ENCODE measurements around the gene SH3RF1. TPM values are rescaled to one million over a fixed set of nuclear protein-coding genes. Genes with fewer than 3 reads are reported as not detected.

SH3RF1 gene
- total RNA-seq, 2 experiments from 2014 or later, result 0.19 to 0.24 TPM

- Mint-ChIP-seq H3K4me3 (no peak overlapping the region), H3K4me1 (ENCODE audit: low read depth) (no peaks in the 10 kb centered on the region), H3K27me3 (peaks cover 3% of the 10 kb centered on the region), H3K36me3 (no peaks in the 10 kb centered on the region), H3K27ac (no peak overlapping the region), H3K9me3 (no peaks in the 10 kb centered on the region)
- no peak for DNase-seq
- intact Hi-C loops (cut with micrococcal nuclease), result no loop called here
- POLR2A ChIA-PET, result no interaction called here
- CTCF ChIA-PET, result no interaction called here
Observed at GRCh38 chr4:169136330-169136729, 134.4 kb downstream of the SH3RF1 start.

GRCh38 chr4:169135776-169136175 lies 135.0 kb downstream of the SH3RF1 start:
- no peaks in the 10 kb centered on the region for H3K9me3 Mint-ChIP-seq
- H3K27ac Mint-ChIP-seq, result no peak overlapping the region
- H3K4me1 Mint-ChIP-seq (ENCODE audit: low read depth), result no peaks in the 10 kb centered on the region
- H3K4me3 Mint-ChIP-seq, result no peak overlapping the region
- ChIA-PET CTCF (no interaction called here), POLR2A (no interaction called here)
- intact Hi-C loops (cut with micrococcal nuclease), result no loop called here
- peaks cover 3% of the 10 kb centered on the region for H3K27me3 Mint-ChIP-seq
- H3K36me3 Mint-ChIP-seq, result no peaks in the 10 kb centered on the region
- DNase-seq, result no peak

- Mint-ChIP-seq H3K27ac (no peak overlapping the region), H3K4me1 (ENCODE audit: low read depth) (no peaks in the 10 kb centered on the region), H3K4me3 (no peak overlapping the region), H3K36me3 (no peaks in the 10 kb centered on the region), H3K9me3 (no peaks in the 10 kb centered on the region), H3K27me3 (peaks cover 3% of the 10 kb centered on the region)
- CTCF ChIA-PET, result no interaction called here
- intact Hi-C loops (cut with micrococcal nuclease), result no loop called here
- POLR2A ChIA-PET, result interaction anchor here (0.6 kb wide), 1 partner anchor 70 kb away, joined by 4 read pairs; no protein-coding TSS in a partner anchor
- DNase-seq, result no peak
Observed at GRCh38 chr4:169133932-169134331, 136.8 kb downstream of the SH3RF1 start.

- no peak for DNase-seq
- CTCF ChIA-PET, result no interaction called here
- Mint-ChIP-seq H3K4me3 (no peak overlapping the region), H3K36me3 (no peaks in the 10 kb centered on the region), H3K27me3 (peaks cover 3% of the 10 kb centered on the region), H3K9me3 (no peaks in the 10 kb centered on the region), H3K4me1 (ENCODE audit: low read depth) (no peaks in the 10 kb centered on the region), H3K27ac (no peak overlapping the region)
- POLR2A ChIA-PET, result no interaction called here
- intact Hi-C loops (cut with micrococcal nuclease), result no loop called here
Observed at GRCh38 chr4:169132561-169133305, 138.0 kb downstream of the SH3RF1 start.

GRCh38 chr4:169131556-169132208 lies 139.1 kb downstream of the SH3RF1 start:
- no peak for DNase-seq
- Mint-ChIP-seq H3K27ac (no peak overlapping the region), H3K4me3 (no peak overlapping the region), H3K36me3 (no peaks in the 10 kb centered on the region), H3K27me3 (peaks cover 3% of the 10 kb centered on the region), H3K9me3 (no peaks in the 10 kb centered on the region), H3K4me1 (ENCODE audit: low read depth) (no peaks in the 10 kb centered on the region)
- ChIA-PET POLR2A (no interaction called here), CTCF (no interaction called here)
- intact Hi-C loops (cut with micrococcal nuclease), result no loop called here

GRCh38 chr4:169128902-169129301 lies 141.9 kb downstream of the SH3RF1 start:
- intact Hi-C loops (cut with micrococcal nuclease), result no loop called here
- CTCF ChIA-PET, result no interaction called here
- no peaks in the 10 kb centered on the region for H3K4me1 Mint-ChIP-seq (ENCODE audit: low read depth)
- DNase-seq, result no peak
- peaks cover 2% of the 10 kb centered on the region for H3K27me3 Mint-ChIP-seq
- no peaks in the 10 kb centered on the region for H3K36me3 Mint-ChIP-seq
- POLR2A ChIA-PET, result no interaction called here
- no peak overlapping the region for H3K4me3 Mint-ChIP-seq
- H3K27ac Mint-ChIP-seq, result no peak overlapping the region
- no peaks in the 10 kb centered on the region for H3K9me3 Mint-ChIP-seq

GRCh38 chr4:169127314-169127713 lies 143.4 kb downstream of the SH3RF1 start:
- H3K4me3 Mint-ChIP-seq, result no peak overlapping the region
- no peaks in the 10 kb centered on the region for H3K9me3 Mint-ChIP-seq
- ChIA-PET CTCF (no interaction called here), POLR2A (no interaction called here)
- intact Hi-C loops (cut with micrococcal nuclease), result no loop called here
- H3K36me3 Mint-ChIP-seq, result no peaks in the 10 kb centered on the region
- H3K4me1 Mint-ChIP-seq (ENCODE audit: low read depth), result no peaks in the 10 kb centered on the region
- peaks cover 5% of the 10 kb centered on the region for H3K27me3 Mint-ChIP-seq
- no peak for DNase-seq
- no peak overlapping the region for H3K27ac Mint-ChIP-seq

- H3K27ac Mint-ChIP-seq, result no peak overlapping the region
- DNase-seq, result no peak
- intact Hi-C loops (cut with micrococcal nuclease), result no loop called here
- peaks cover 7% of the 10 kb centered on the region for H3K27me3 Mint-ChIP-seq
- ChIA-PET CTCF (no interaction called here), POLR2A (no interaction called here)
- no peak overlapping the region for H3K4me3 Mint-ChIP-seq
- no peaks in the 10 kb centered on the region for H3K36me3 Mint-ChIP-seq
- no peaks in the 10 kb centered on the region for H3K9me3 Mint-ChIP-seq
- no peaks in the 10 kb centered on the region for H3K4me1 Mint-ChIP-seq (ENCODE audit: low read depth)
Observed at GRCh38 chr4:169124661-169125060, 146.1 kb downstream of the SH3RF1 start.

- intact Hi-C loops (cut with micrococcal nuclease), result no loop called here
- Mint-ChIP-seq H3K4me3 (no peak overlapping the region), H3K9me3 (no peaks in the 10 kb centered on the region), H3K4me1 (ENCODE audit: low read depth) (no peaks in the 10 kb centered on the region), H3K36me3 (no peaks in the 10 kb centered on the region), H3K27ac (no peak overlapping the region), H3K27me3 (peaks cover 7% of the 10 kb centered on the region)
- DNase-seq, result no peak
- ChIA-PET POLR2A (no interaction called here), CTCF (no interaction called here)
Observed at GRCh38 chr4:169122422-169122821, 148.3 kb downstream of the SH3RF1 start.

- intact Hi-C loops (cut with micrococcal nuclease), result no loop called here
- Mint-ChIP-seq H3K9me3 (no peaks in the 10 kb centered on the region), H3K36me3 (no peaks in the 10 kb centered on the region), H3K4me3 (no peak overlapping the region), H3K4me1 (ENCODE audit: low read depth) (no peaks in the 10 kb centered on the region), H3K27me3 (peaks cover 7% of the 10 kb centered on the region), H3K27ac (no peak overlapping the region)
- no peak for DNase-seq
- POLR2A ChIA-PET, result no interaction called here
- CTCF ChIA-PET, result no interaction called here
Observed at GRCh38 chr4:169121861-169122382, 148.8 kb downstream of the SH3RF1 start.

GRCh38 chr4:169120624-169121023 lies 150.1 kb downstream of the SH3RF1 start:
- no peaks in the 10 kb centered on the region for H3K9me3 Mint-ChIP-seq

GRCh38 chr4:169119536-169119935 lies 151.2 kb downstream of the SH3RF1 start:
- DNase-seq, result no peak
- no peaks in the 10 kb centered on the region for H3K9me3 Mint-ChIP-seq
- intact Hi-C loops (cut with micrococcal nuclease), result loop anchor here (5.0 kb wide), 1 partner anchor 108 kb away; no protein-coding TSS in a partner anchor
- no peak overlapping the region for H3K27ac Mint-ChIP-seq
- no peaks in the 10 kb centered on the region for H3K4me1 Mint-ChIP-seq (ENCODE audit: low read depth)
- ChIA-PET POLR2A (no interaction called here), CTCF (no interaction called here)
- no peak overlapping the region for H3K4me3 Mint-ChIP-seq
- H3K36me3 Mint-ChIP-seq, result no peaks in the 10 kb centered on the region
- H3K27me3 Mint-ChIP-seq, result peaks cover 4% of the 10 kb centered on the region

More at GRCh38 chr4:169120624-169121023, 150.1 kb downstream of the SH3RF1 start:
- ChIA-PET CTCF (no interaction called here), POLR2A (no interaction called here)
- Mint-ChIP-seq H3K4me3 (no peak overlapping the region), H3K36me3 (no peaks in the 10 kb centered on the region), H3K27me3 (peaks cover 7% of the 10 kb centered on the region), H3K27ac (no peak overlapping the region), H3K4me1 (ENCODE audit: low read depth) (no peaks in the 10 kb centered on the region)
- intact Hi-C loops (cut with micrococcal nuclease), result no loop called here
- no peak for DNase-seq

GRCh38 chr4:169117591-169118081 lies 153.1 kb downstream of the SH3RF1 start:
- no peaks in the 10 kb centered on the region for H3K4me1 Mint-ChIP-seq (ENCODE audit: low read depth)
- H3K9me3 Mint-ChIP-seq, result no peaks in the 10 kb centered on the region
- peaks cover 2% of the 10 kb centered on the region for H3K27me3 Mint-ChIP-seq
- H3K36me3 Mint-ChIP-seq, result no peaks in the 10 kb centered on the region
- ChIA-PET POLR2A (no interaction called here), CTCF (no interaction called here)
- no peak overlapping the region for H3K4me3 Mint-ChIP-seq
- DNase-seq, result no peak
- no peak overlapping the region for H3K27ac Mint-ChIP-seq
- intact Hi-C loops (cut with micrococcal nuclease), result loop anchor here (5.0 kb wide), 1 partner anchor 110 kb away; no protein-coding TSS in a partner anchor

All from activated CD4-positive, alpha-beta memory T cell treated with anti-CD3 and anti-CD28 coated beads for 36 hours (primary cell).